ENCODE data around the gene AFMID.
A peak's percentile ranks its signal among the peaks of the same experiment; 100 is the strongest.

AFMID gene

DNA sequence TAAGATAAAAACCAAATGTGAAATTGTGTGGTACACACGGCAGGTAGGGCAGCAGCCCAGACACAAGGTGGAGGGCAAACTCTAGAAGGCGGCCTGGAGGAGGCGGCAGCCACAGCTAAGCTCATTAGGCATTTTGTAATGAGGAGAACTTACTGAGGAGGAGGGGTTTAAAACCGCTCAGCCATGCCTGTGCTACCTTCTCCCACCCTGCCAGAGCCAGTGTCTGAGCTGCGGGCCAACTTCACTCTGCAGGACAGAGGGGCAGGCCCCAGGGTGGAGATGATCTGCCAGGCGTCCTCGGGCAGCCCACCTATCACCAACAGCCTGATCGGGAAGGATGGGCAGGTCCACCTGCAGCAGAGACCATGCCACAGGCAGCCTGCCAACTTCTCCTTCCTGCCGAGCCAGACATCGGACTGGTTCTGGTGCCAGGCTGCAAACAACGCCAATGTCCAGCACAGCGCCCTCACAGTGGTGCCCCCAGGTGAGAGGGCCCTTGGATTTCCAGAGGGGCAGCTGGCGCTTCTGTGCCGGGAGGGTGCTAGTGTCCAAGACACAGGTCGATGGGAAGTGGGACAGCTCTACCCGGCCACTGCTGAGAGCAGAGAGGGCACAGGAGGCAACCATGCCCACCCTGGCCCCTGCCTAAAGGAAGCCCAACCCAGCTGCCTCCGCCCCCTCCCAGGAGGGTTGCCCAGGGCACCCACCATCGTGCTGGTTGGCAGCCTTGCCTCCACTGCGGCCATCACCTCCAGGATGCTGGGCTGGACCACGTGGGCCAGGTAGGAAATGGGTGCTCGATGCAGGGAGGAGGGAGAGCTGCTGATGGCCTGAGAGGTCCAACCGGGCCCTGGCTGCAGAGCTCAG is 23.0 kb upstream of the AFMID start:
- no peak overlapping the region for H3K4me3 ChIP-seq (ENCODE audit: low read depth, low read length)
- TF ChIP-seq, protein P1, sequence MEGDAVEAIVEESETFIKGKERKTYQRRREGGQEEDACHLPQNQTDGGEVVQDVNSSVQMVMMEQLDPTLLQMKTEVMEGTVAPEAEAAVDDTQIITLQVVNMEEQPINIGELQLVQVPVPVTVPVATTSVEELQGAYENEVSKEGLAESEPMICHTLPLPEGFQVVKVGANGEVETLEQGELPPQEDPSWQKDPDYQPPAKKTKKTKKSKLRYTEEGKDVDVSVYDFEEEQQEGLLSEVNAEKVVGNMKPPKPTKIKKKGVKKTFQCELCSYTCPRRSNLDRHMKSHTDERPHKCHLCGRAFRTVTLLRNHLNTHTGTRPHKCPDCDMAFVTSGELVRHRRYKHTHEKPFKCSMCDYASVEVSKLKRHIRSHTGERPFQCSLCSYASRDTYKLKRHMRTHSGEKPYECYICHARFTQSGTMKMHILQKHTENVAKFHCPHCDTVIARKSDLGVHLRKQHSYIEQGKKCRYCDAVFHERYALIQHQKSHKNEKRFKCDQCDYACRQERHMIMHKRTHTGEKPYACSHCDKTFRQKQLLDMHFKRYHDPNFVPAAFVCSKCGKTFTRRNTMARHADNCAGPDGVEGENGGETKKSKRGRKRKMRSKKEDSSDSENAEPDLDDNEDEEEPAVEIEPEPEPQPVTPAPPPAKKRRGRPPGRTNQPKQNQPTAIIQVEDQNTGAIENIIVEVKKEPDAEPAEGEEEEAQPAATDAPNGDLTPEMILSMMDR (IDR thresholded peaks at IDR 0.05; ENCODE audit: insufficient read depth, low read depth, low read length, missing control alignments) = no peak
- DNase-seq (ENCODE audit: low read depth) = no peak

DNA sequence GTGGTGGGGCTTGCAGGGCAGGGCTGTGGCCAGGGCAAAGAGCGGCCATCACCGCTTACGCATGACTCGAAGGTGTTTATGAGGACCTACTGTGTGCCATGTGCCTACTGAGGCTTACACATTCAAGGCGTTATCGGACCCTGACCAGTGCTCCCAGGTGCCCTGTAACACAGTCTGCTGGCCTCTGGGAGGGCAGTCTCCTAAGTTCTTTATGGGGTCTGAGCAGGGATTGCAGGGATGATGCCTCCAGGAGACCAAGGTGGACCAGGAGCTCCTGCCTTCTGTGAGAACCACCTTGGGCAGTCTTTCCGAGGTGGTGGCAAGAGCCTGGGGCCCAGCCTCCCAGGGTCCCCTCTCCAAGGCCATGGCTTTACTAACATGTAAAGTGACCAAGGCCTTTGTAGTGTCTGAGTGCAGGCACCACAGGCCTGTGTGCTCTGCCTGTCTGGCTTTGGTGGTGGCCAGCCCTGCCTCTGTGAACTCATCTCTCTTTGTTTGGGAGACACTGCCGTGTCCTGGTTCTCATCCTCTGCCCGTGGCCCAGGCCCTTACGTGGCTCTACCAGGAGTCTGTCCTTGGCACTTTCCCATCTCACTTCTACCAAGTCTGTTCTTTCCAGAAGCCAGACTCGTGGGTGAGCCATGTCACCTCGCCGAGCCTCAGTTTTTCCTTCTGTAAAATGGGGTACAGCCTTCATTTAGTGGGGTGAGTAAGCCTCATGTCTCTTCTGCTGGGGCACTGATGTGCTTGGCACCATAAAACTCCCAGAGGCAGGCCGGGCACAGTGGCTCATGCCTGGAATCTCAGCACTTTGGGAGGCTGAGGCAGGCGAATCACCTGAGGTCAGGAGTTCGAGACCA is 22.2 kb upstream of the AFMID start:
- TF ChIP-seq, protein P1 (IDR thresholded peaks at IDR 0.05; ENCODE audit: insufficient read depth, low read depth, low read length, missing control alignments) = no peak
- no peak for DNase-seq (ENCODE audit: low read depth)
- no peak overlapping the region for H3K4me3 ChIP-seq (ENCODE audit: low read depth, low read length)

GRCh38 chr17:78166416-78166815 is 20.7 kb upstream of the AFMID start:
- DNase-seq (ENCODE audit: low read depth) = no peak
- TF ChIP-seq, protein P1 (IDR thresholded peaks at IDR 0.05; ENCODE audit: insufficient read depth, low read depth, low read length, missing control alignments) = no peak

GRCh38 chr17:78168242-78168902 is 18.8 kb upstream of the AFMID start, which contains the start of gene SYNGR2:
Gene SYNGR2 (plus strand): TSS chr17:78168581. CDS start chr17:78168617, 36 bp downstream.
- peak within 1 kb of the TSS; percentile 69 for H3K4me3 ChIP-seq (ENCODE audit: low read depth, low read length)
- TF ChIP-seq, protein P1 (IDR thresholded peaks at IDR 0.05; ENCODE audit: insufficient read depth, low read depth, low read length, missing control alignments) = no peak
- peak; percentile 93 for DNase-seq (ENCODE audit: low read depth)

More at GRCh38 chr17:78166416-78166815, 20.7 kb upstream of the AFMID start:
- H3K4me3 ChIP-seq (ENCODE audit: low read depth, low read length) = no peak overlapping the region

GRCh38 chr17:78168903-78169793 is 18.0 kb upstream of the AFMID start:
- TF ChIP-seq, protein P1 (IDR thresholded peaks at IDR 0.05; ENCODE audit: insufficient read depth, low read depth, low read length, missing control alignments) = no peak
- peak overlapping the region; percentile 69 for H3K4me3 ChIP-seq (ENCODE audit: low read depth, low read length)
- peak; percentile 83 for DNase-seq (ENCODE audit: low read depth)
